Right lobe of liver (tissue), 6 donors: Measurements from ENCODE around the gene FIBP. TPM values are rescaled to one million over a fixed set of nuclear protein-coding genes. Genes with fewer than 3 reads are reported as not detected.

Experiments used
- ATAC-seq, 4 donors: fragments of 200-7000 bp; cut with Tn5 transposase; one replicate each; pipeline ENCODE4 v1.9.1; 2020; ENCODE audit warnings: mild to moderate bottlenecking in 4 of 4, moderate library complexity in 4 of 4
- DNase-seq, 3 donors: peaks; one replicate each; pipeline ENCODE4 v3.0.0-alpha.2; 2020
- H3K27ac ChIP-seq, 3 donors: fragments of 200-600 bp; one replicate each; pipeline ENCODE4 v1.8.0; 2022
- H3K27me3 ChIP-seq, 2 donors: fragments of 200-600 bp; one replicate each; pipeline ENCODE4 v1.8.0; 2022
- H3K36me3 ChIP-seq, 4 donors: fragments of 200-600 bp; sonication (generic) in 1 of 4; one replicate each; pipeline versions ENCODE4 v1.5.1 to v1.8.0; 2017 to 2022; ENCODE audit warnings: control low read depth in 1 of 4
- H3K4me1 ChIP-seq, 4 donors: fragments of 200-600 bp; sonication (generic) in 1 of 4; one replicate each; pipeline versions ENCODE4 v1.5.1 to v1.8.0; 2017 to 2022; ENCODE audit warnings: control low read depth in 1 of 4
- H3K4me3 ChIP-seq, 3 donors: fragments of 200-600 bp; one replicate each; pipeline ENCODE4 v1.8.0; 2022
- H3K9me3 ChIP-seq, 4 donors: fragments of 200-600 bp; sonication (generic) in 1 of 4; one replicate each; pipeline versions ENCODE4 v1.5.1 to v1.8.0; 2017 to 2022; ENCODE audit warnings: control low read depth in 1 of 4
- CTCF ChIP-seq, 4 donors: fragments of 200-600 bp in 3 of 4; fragments of 450-650 bp in 1 of 4; IDR thresholded peaks; one replicate each; pipeline versions ENCODE4 v1.5.1 to v1.8.0; 2016 to 2022; ENCODE audit warnings: antibody characterized with exemption in 4 of 4, mild to moderate bottlenecking in 2 of 4
- POLR2A ChIP-seq: fragments of 450-650 bp; IDR thresholded peaks from one replicate; pipeline ENCODE4 v1.6.1; 2017; ENCODE audit warnings: antibody characterized with exemption, mild to moderate bottlenecking
- WGBS: methylation state at CpG from one replicate; pipeline ENCODE4 v1.1.6; 2018; ENCODE audit warnings: low coverage, low lambda C conversion rate; ENCODE audit not compliant: insufficient coverage; ENCODE audit errors: missing lambda C conversion rate; 5-methylcytosine and 5-hydroxymethylcytosine counted together
- intact Hi-C, 2 donors: fragments of 100-400 bp; cut with DNase I; formaldehyde crosslinking; loops; one replicate each; pipeline versions ENCODE4 v1.11.2 to v1.14.1; 2022
- total RNA-seq, 6 experiments: library from RNA; depleted of rRNA in 2 of 6; stranded (reverse); fragments of >200 nt in 2 of 6; fragmentation: NEBNext Ultra II Directional in 3 of 6; extraction: Animal tissue kit (Norgen Biotek cat#: 25700) in 3 of 6; gene quantifications; one replicate each; pipeline versions ENCODE4 v1.1.0 to v1.2.4, GENCODE V29; 2016 to 2023
- donor health status: DM: no; HTN: yes; CAD: no.
- donor health status: DM: no; HTN: no; CAD: no.
- donor health status: DM: no; HTN: no; CAD: no.
- donor health status: DM: no; HTN: yes; CAD: no.
- donor health status: DM: no; HTN: yes; CAD: no.

Gene FIBP
- total RNA-seq, 6 experiments from 2014 or later: 19.4 to 66.1 (median 23.3) TPM

DNA sequence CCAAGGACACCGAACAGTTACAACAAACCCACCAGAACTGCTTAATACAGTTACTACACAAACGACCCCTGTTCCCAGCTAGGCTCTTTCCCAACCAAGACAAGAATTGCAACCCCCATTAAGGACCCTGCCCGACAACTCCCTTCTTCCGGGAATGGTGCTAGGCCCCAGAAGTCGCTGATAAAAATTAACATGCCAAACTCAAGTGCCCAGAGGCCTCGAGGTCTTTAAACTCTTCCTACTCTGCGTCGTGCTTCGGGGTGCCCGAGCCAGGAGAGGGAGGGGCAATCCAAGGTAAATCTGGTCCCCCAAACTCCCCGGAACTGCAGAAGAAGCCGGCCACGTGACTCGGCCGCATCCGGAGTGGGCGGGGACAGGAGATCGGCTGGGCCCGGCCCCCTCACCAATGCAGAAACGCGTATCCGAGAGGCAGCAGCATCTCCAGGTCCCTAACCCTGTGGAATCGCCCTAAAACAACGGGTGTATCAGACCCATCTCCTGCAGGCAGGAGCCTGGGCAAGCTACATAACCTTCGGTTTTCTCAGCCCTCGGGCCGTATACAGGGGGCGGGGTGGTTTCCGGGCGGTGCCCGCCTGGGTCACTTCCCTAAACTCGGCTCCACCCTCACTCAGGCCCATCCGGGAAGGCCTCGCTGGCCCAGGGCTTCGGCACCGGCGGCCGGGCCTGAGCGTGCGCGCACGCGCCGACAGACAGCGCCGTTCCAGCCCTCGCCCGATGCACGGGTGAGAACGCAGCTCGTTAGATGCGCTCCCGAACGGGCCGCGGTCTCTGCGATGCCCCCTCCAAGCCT lies 31.4 kb downstream of the FIBP start:
- peaks cover 6 to 38% (median 20%) of the 10 kb centered on the region in 4 donors for H3K36me3 ChIP-seq
- H3K27me3 ChIP-seq: no peaks in the 10 kb centered on the region
- peak overlapping the region; percentile 86 to 98 (median 97) for H3K4me3 ChIP-seq
- intact Hi-C loops: no loop called here
- no peaks in the 10 kb centered on the region for H3K9me3 ChIP-seq
- TF ChIP-seq POLR2A (peak; percentile 68), CTCF (IDR thresholded peaks at IDR 0.05) (no peak)
- ATAC-seq (peak; percentile 43 to 57 (median 50)), DNase-seq (peak; percentile 87 to 89 (median 88))
- WGBS: 14% methylated on average over 4 of the region's 57 CpGs
- peak overlapping the region; percentile 94 to 96 (median 95) for H3K27ac ChIP-seq
- peaks cover 0 to 25% (median 4%) of the 10 kb centered on the region in 4 donors for H3K4me1 ChIP-seq

GRCh38 chr11:65855927-65856363 lies 32.3 kb downstream of the FIBP start:
- peak overlapping the region in 2 of 3 donors; percentile 86 to 97 for H3K4me3 ChIP-seq
- no peak for TF ChIP-seq CTCF (IDR thresholded peaks at IDR 0.05)
- no peak for TF ChIP-seq POLR2A
- 84% methylated on average over 9 of the region's 15 CpGs for WGBS
- H3K4me1 ChIP-seq: peaks cover 0 to 17% (median 4%) of the 10 kb centered on the region in 4 donors
- no peaks in the 10 kb centered on the region for H3K27me3 ChIP-seq
- DNase-seq: no peak
- intact Hi-C loops: no loop called here
- H3K36me3 ChIP-seq: peaks cover 6 to 38% (median 21%) of the 10 kb centered on the region in 4 donors
- H3K27ac ChIP-seq: no peak overlapping the region
- no peaks in the 10 kb centered on the region for H3K9me3 ChIP-seq
- ATAC-seq: no peak

DNA sequence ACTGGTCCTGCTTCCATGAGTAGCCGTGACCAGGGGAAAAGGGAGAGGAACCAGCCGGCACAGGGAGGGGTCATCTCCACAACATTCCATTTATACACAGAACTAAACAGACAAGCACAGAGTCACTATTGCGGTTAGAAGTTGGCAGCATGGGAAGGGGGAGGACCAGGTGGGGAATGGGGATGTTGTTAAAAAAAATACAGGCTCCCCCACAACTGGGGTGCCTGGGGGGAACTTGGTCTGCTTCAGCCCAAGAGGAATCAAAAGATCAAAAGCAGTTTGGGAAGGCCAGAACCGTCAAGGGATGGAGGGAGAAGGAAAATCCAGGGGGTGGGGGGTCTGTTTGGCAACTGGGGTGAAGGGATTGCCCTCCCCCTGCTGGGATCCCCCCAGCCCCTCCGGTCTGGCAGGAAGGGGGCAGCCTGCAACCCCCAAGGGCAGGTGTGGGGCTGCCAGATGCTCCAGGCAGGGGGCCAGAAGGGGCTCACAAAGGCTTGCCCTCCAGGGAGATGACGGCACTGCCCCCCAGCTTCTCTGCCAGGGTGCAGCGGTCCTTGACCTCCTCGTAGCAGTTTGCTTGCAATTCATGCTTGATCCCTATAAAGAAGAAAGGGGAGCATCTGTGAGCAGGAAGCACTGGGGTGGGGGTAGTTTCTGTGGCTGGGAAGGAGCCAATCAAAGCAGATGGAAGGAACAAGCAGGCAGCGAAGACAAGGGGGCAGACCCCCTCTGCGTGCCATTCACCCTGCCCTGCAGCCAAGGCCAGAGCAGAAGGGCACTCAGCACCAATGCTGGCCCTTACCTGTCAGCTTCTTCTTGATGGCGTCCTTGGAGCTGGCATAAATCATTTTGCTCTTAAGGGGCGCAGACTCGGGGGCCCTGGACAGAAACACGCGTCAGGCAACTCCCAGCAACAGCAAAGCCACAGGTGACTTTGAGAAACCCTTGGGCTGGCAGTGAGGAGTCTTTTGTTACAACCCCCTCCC lies 33.1 kb downstream of the FIBP start:
- Histone ChIP-seq H3K27ac (no peak overlapping the region), H3K4me1 (peaks cover 0 to 17% (median 4%) of the 10 kb centered on the region in 4 donors), H3K27me3 (no peaks in the 10 kb centered on the region), H3K36me3 (peaks cover 6 to 38% (median 21%) of the 10 kb centered on the region in 4 donors), H3K4me3 (no peak overlapping the region), H3K9me3 (no peaks in the 10 kb centered on the region)
- ATAC-seq (no peak), DNase-seq (peak in 2 of 3 donors; percentile 6 to 53)
- TF ChIP-seq CTCF (IDR thresholded peaks at IDR 0.05): no peak
- no peak for TF ChIP-seq POLR2A
- WGBS: 78% methylated on average over 3 of the region's 15 CpGs
- intact Hi-C loops: no loop called here

DNA sequence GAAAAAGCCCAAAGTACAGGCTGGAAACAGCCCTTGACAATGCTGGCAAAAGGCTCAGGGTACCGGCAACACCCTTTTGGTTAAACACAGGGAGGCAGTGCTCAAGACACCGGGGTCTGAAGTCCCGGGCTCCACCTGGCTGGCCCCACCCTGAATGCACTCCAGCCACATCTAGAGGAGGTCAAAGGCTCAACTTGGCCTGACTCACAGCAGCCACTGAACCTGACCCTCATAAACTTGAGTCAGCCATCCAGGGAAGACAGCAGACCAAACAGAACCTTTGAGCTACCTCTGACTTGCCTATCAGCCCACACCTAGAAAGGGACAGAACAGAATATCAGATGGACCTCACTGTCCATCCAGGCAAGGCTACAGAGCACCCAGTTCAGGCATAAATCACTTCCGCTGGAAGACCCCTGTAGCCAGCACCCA lies 34.1 kb downstream of the FIBP start:
- Histone ChIP-seq H3K27ac (no peak overlapping the region), H3K9me3 (no peaks in the 10 kb centered on the region), H3K27me3 (no peaks in the 10 kb centered on the region), H3K4me3 (no peak overlapping the region), H3K4me1 (peaks cover 0 to 16% (median 4%) of the 10 kb centered on the region in 4 donors), H3K36me3 (peaks cover 6 to 38% (median 21%) of the 10 kb centered on the region in 4 donors)
- WGBS: 87% methylated on average over 3 of the region's 4 CpGs
- TF ChIP-seq CTCF (IDR thresholded peaks at IDR 0.05) (no peak), POLR2A (no peak)
- DNase-seq: no peak
- no peak for ATAC-seq
- intact Hi-C loops: no loop called here
